SK-N-SH treated with all-trans-retinoic acid at 6 μM for 48 hours (cell line): ENCODE measurements around the gene F11R.

Source experiments
- CREB5 ChIP-seq: fragments of 250-450 bp; sonication (Bioruptor Pico); IDR thresholded peaks from 2 replicates; pipeline ENCODE4 v1.5.1; 2020; ENCODE audit warnings: low read depth, mild to moderate bottlenecking, moderate library complexity
- CSDC2 ChIP-seq: fragments of 250-450 bp; sonication (Bioruptor Pico); IDR thresholded peaks from 2 replicates; pipeline ENCODE4 v1.5.0; 2020; ENCODE audit warnings: mild to moderate bottlenecking, moderate library complexity
- ESRRG ChIP-seq: fragments of 250-450 bp; sonication (Bioruptor Pico); IDR thresholded peaks from 2 replicates; pipeline ENCODE4 v1.6.1; 2021; ENCODE audit warnings: mild to moderate bottlenecking
- POU6F1 ChIP-seq: fragments of 250-450 bp; sonication (Bioruptor Pico); IDR thresholded peaks from 2 replicates; pipeline ENCODE4 v1.8.0; 2021; ENCODE audit warnings: low read depth, mild to moderate bottlenecking, moderate library complexity, borderline replicate concordance
- PPARA ChIP-seq: fragments of 250-450 bp; sonication (Bioruptor Pico); IDR thresholded peaks from 2 replicates; pipeline ENCODE4 v1.5.0; 2020; ENCODE audit warnings: mild to moderate bottlenecking, borderline replicate concordance
- RARB ChIP-seq: fragments of 250-450 bp; sonication (Bioruptor Pico); IDR thresholded peaks from 2 replicates; pipeline ENCODE4 v1.8.0; 2021; ENCODE audit warnings: mild to moderate bottlenecking, moderate library complexity
- TCF4 ChIP-seq: fragments of 250-450 bp; sonication (Bioruptor Pico); IDR thresholded peaks from 2 replicates; pipeline ENCODE4 v1.8.0; 2021; ENCODE audit warnings: mild to moderate bottlenecking, moderate library complexity, borderline replicate concordance

- TF ChIP-seq CSDC2 (CRISPR knock-in tag) (no peak), POU6F1 (CRISPR knock-in tag) (no peak), RARB (CRISPR knock-in tag) (no peak), CREB5 (no peak), ESRRG (CRISPR knock-in tag) (no peak), PPARA (CRISPR knock-in tag) (no peak), TCF4 (CRISPR knock-in tag) (no peak)
Observed at GRCh38 chr1:160993544-160994193, 27.3 kb downstream of the F11R start.
